K562 (cell line): Measurements from ENCODE around the gene TADA2A. TPM values are rescaled to one million over a fixed set of nuclear protein-coding genes. Genes with fewer than 3 reads are reported as not detected.

Source experiments
- ATAC-seq: fragments of 200-7000 bp; cut with Tn5 transposase; 3 replicates; pipeline ENCODE4 v1.9.1; 2020; ENCODE audit warnings: moderate library complexity
- BruUV-seq: library from RNA; stranded (reverse); fragments of 400-500 nt; replicated peaks from 2 replicates; lab custom pipeline; 2021; lab: Mats Ljungman, UMichigan
- CTCF ChIA-PET: fragments of 300-600 bp; formaldehyde crosslinking; extraction: SDS; loops from one replicate; lab custom pipeline; 2021; ENCODE audit warnings: low intra/inter-chr PET ratio; lab: Yijun Ruan, JAX
- POLR2A ChIA-PET: fragments of 300-600, 350-650 bp; sonication (Branson Sonifier 250); formaldehyde crosslinking; extraction: SDS; loops from one replicate; lab custom pipeline; 2021; ENCODE audit warnings: antibody characterized with exemption, inconsistent platforms; lab: Yijun Ruan, JAX
- DNase-seq, 4 experiments: peaks; one replicate each; pipeline versions ENCODE4 v3.0.0 to v3.0.0-alpha.2; 2011 to 2018; ENCODE audit warnings: low spot score in 3 of 4, mixed read lengths in 3 of 4; ENCODE audit errors: extremely low read depth in 1 of 4
- FAIRE-seq: peaks from 2 replicates; lab custom pipeline; 2011; peaks lifted over from hg19 to GRCh38; lab: Jason Lieb, UNC
- H2AFZ ChIP-seq: 2 replicates; pipeline ENCODE4 v1.6.0; 2011; ENCODE audit warnings: low read depth, low read length, control low read depth, inconsistent platforms
- H3K27ac ChIP-seq: fragments of 200-600 bp; 3 replicates; pipeline ENCODE4 v1.8.0; 2011; ENCODE audit warnings: low read depth, mild to moderate bottlenecking, control low read depth, inconsistent platforms, low read length, moderate library complexity, mixed read lengths; ENCODE audit errors: extremely low read depth
- H3K27me3 ChIP-seq, 2 experiments: fragments of 300-600 bp in 1 of 2; 2 replicates in 1 of 2; 3 replicates in 1 of 2; pipeline versions ENCODE4 v1.6.0 to v1.8.0; 2011; ENCODE audit warnings: inconsistent platforms in 2 of 2, low read length in 2 of 2, mild to moderate bottlenecking in 1 of 2, mixed read lengths in 1 of 2, moderate library complexity in 1 of 2; ENCODE audit not compliant: control insufficient read depth in 2 of 2, insufficient read depth in 2 of 2
- H3K36me3 ChIP-seq: fragments of 300-600 bp; 3 replicates; pipeline ENCODE4 v1.8.0; 2011; ENCODE audit warnings: mild to moderate bottlenecking, low read length, inconsistent platforms; ENCODE audit not compliant: control insufficient read depth, insufficient read depth
- H3K4me1 ChIP-seq, 2 experiments: fragments of 200-600 bp in 1 of 2; replicated peaks in 1 of 2; 2 replicates in 1 of 2; 3 replicates in 1 of 2; pipeline versions ENCODE4 v1.5.1 to v1.8.0; 2011; ENCODE audit warnings: inconsistent platforms in 2 of 2, low read length in 2 of 2, mild to moderate bottlenecking in 1 of 2, mixed read lengths in 1 of 2, moderate library complexity in 1 of 2; ENCODE audit not compliant: control insufficient read depth in 2 of 2, insufficient read depth in 2 of 2
- H3K4me2 ChIP-seq: 2 replicates; pipeline ENCODE4 v1.6.1; 2011; ENCODE audit warnings: low read length, control low read depth, inconsistent platforms, mixed read lengths; ENCODE audit not compliant: insufficient read depth
- H3K4me3 ChIP-seq: fragments of 200-600 bp; sonication (generic), shearing (Covaris generic); 2 replicates; pipeline ENCODE4 v1.5.1; 2016; ENCODE audit warnings: control low read depth, inconsistent platforms
- H3K79me2 ChIP-seq: fragments of 200-600 bp; 3 replicates; pipeline ENCODE4 v1.8.0; 2011; ENCODE audit warnings: low read length, inconsistent platforms; ENCODE audit not compliant: control insufficient read depth, insufficient read depth
- H3K9ac ChIP-seq, 2 experiments: 2 replicates each; pipeline versions ENCODE4 v1.6.0 to v1.6.1; 2011; ENCODE audit warnings: low read depth in 2 of 2, low read length in 2 of 2, control low read depth in 1 of 2, inconsistent platforms in 1 of 2, mild to moderate bottlenecking in 1 of 2, mixed read lengths in 1 of 2; ENCODE audit not compliant: insufficient read depth in 1 of 2
- H3K9me1 ChIP-seq: one replicate; pipeline ENCODE4 v1.6.0; 2011; ENCODE audit warnings: inconsistent platforms, mild to moderate bottlenecking, low read length, moderate library complexity; ENCODE audit not compliant: control insufficient read depth, insufficient read depth
- H3K9me3 ChIP-seq: replicated peaks from 2 replicates; pipeline ENCODE4 v1.5.1; 2011; ENCODE audit warnings: low read depth, low read length, inconsistent platforms; ENCODE audit not compliant: control insufficient read depth, insufficient read depth
- H4K20me1 ChIP-seq: replicated peaks from 2 replicates; pipeline ENCODE4 v1.6.1; 2011; ENCODE audit warnings: low read length, inconsistent platforms, mixed read lengths; ENCODE audit not compliant: control insufficient read depth, insufficient read depth
- ATF1 ChIP-seq, 2 experiments: fragments of 450-650 bp in 1 of 2; IDR thresholded peaks; 2 replicates each; pipeline ENCODE4 v1.6.1; 2016; ENCODE audit warnings: missing compliant biosample characterization in 1 of 2, missing genetic modification characterization in 1 of 2
- ETV1 ChIP-seq: fragments of 450-650 bp; conservative IDR thresholded peaks from 2 replicates; pipeline ENCODE4 v1.6.1; 2016; ENCODE audit warnings: missing genetic modification characterization, control low read depth, low read depth, missing compliant biosample characterization
- FOS ChIP-seq: IDR thresholded peaks from 3 replicates; pipeline ENCODE4 v1.6.1; 2011; ENCODE audit not compliant: insufficient read length; ENCODE audit errors: extremely low read depth
- LARP7 ChIP-seq: fragments of 450-650 bp; IDR thresholded peaks from 2 replicates; pipeline ENCODE4 v1.6.1; 2016
- MYBL2 ChIP-seq, 2 experiments: fragments of 450-650 bp in 1 of 2; sonication (generic) in 1 of 2; formaldehyde crosslinking in 1 of 2; IDR thresholded peaks; 2 replicates each; pipeline versions ENCODE4 v1.6.1 to v1.8.1; 2017 to 2022; ENCODE audit warnings: borderline replicate concordance in 1 of 2, inconsistent platforms in 1 of 2, low read depth in 1 of 2, mild to moderate bottlenecking in 1 of 2, missing genetic modification reagents in 1 of 2, moderate library complexity in 1 of 2
- NR2C1 ChIP-seq, 2 experiments: fragments of 450-650 bp; IDR thresholded peaks; 2 replicates each; pipeline ENCODE4 v1.6.1; 2017; ENCODE audit warnings: mild to moderate bottlenecking in 2 of 2, antibody characterized with exemption in 1 of 2, inconsistent platforms in 1 of 2, missing compliant biosample characterization in 1 of 2, missing genetic modification characterization in 1 of 2
- ZNF354B ChIP-seq: fragments of 250-450 bp; sonication (Bioruptor Pico); IDR thresholded peaks from 2 replicates; pipeline ENCODE4 v1.4.0; 2020
- ZNF436 ChIP-seq: fragments of 250-450, 450-650 bp; sonication (Bioruptor Pico); formaldehyde crosslinking; IDR thresholded peaks from 2 replicates; pipeline ENCODE4 v1.7.0; 2020; ENCODE audit warnings: mild to moderate bottlenecking
- ZZZ3 ChIP-seq: fragments of 450-650 bp; IDR thresholded peaks from 2 replicates; pipeline ENCODE4 v1.6.1; 2016; ENCODE audit warnings: antibody characterized with exemption, mild to moderate bottlenecking, moderate library complexity
- WGBS: fragments of 100-300 bp; shearing (Covaris generic); methylation state at CpG from one replicate; pipeline ENCODE4 v1.1.6; 2016; ENCODE audit warnings: low coverage, mixed read lengths; ENCODE audit not compliant: insufficient coverage; ENCODE audit errors: missing lambda C conversion rate; 5-methylcytosine and 5-hydroxymethylcytosine counted together
- in situ Hi-C: fragments of 300-500 bp; cut with MboI; formaldehyde crosslinking; loops from 4 replicates; pipeline ENCODE4 v1.15.0; 2018; ENCODE audit warnings: inconsistent platforms, mixed read lengths
- intact Hi-C: fragments of 100-400 bp; cut with micrococcal nuclease; formaldehyde crosslinking; loops from 2 replicates; pipeline ENCODE4 v1.14.2; 2022
- polyA plus RNA-seq, 8 experiments: library from polyadenylated mRNA; depleted of rRNA in 4 of 8; stranded (reverse) in 5 of 8; unstranded in 3 of 8; fragments of >200 nt; fragmentation: Nextera tagmentation in 2 of 8; fragmentation: Illumina TruSeq in 1 of 8; extraction: Ambion mirVana in 2 of 8; extraction: Trizol in 1 of 8; gene quantifications; 2 replicates each; pipeline versions ENCODE4 v1.2.1 to v1.2.3, GENCODE V29; 2011 to 2014; ENCODE audit warnings: inconsistent platforms in 1 of 8, missing spikeins in 1 of 8
- total RNA-seq, 7 experiments: library from RNA; depleted of rRNA in 6 of 7; stranded (reverse); fragments of >200 nt in 6 of 7; fragmentation: Illumina TruSeq in 2 of 7; extraction: Trizol in 2 of 7; gene quantifications; 2 replicates each; pipeline versions ENCODE4 v1.2.1 to v1.2.3, GENCODE V29; 2011 to 2021; ENCODE audit warnings: low replicate concordance in 1 of 7
- TF ChIP-seq, protein P1 (sequence below): sonication (generic); formaldehyde crosslinking; IDR thresholded peaks from 2 replicates; pipeline ENCODE4 v1.8.0; 2022; ENCODE audit warnings: mild to moderate bottlenecking, missing genetic modification reagents

Gene TADA2A
- total and polyA plus RNA-seq, 9 of the 15 experiments (the other 6 are each of a cell fraction or from before 2014, with no cell fraction given) = 13.8 to 37.7 (median 25.0) TPM

DNA sequence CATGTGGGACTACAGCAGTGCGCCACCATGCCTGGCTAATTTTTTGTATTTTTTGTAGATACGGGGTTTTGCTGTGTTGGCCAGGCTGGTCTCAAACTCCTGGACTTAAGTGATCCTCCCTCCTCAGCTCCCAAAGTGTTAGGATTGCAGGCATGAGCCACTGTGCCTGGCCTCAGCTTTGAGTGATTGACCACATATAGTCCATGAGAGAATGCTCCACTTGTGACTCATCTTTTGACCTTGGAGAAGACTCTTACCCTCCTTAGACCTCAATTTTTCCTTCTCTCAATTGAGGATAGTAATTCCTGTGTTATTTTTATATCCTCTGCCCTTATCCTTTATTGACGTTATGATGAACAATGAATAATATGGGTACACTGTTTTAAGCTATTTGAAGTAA, 52.1 kb downstream of the TADA2A start:
- intact Hi-C loops (no loop called here), in situ Hi-C loops (no loop called here)
- BruUV-seq = no TSS peak
- H3K27ac ChIP-seq = no peak overlapping the region; the same call in 2 of the 3 replicates
- POLR2A ChIA-PET = no interaction called here
- no peaks in the 10 kb centered on the region for H4K20me1 ChIP-seq
- H3K9ac ChIP-seq = no peak overlapping the region
- H2AFZ ChIP-seq = no peak overlapping the region
- H3K4me3 ChIP-seq = no peak overlapping the region
- peaks cover 9% of the 10 kb centered on the region; the same call in 2 of the 3 replicates for H3K36me3 ChIP-seq
- no peaks in the 10 kb centered on the region for H3K79me2 ChIP-seq
- no peak for TF ChIP-seq ETV1 (tag)
- no peak for TF ChIP-seq ATF1 (CRISPR knock-in tag; IDR thresholded peaks at IDR 0.05)
- no peak for TF ChIP-seq ATF1 (tag; IDR thresholded peaks at IDR 0.05)
- no peak for TF ChIP-seq LARP7
- CTCF ChIA-PET = no interaction called here
- no peaks in the 10 kb centered on the region for H3K9me1 ChIP-seq
- no peaks in the 10 kb centered on the region for H3K27me3 ChIP-seq
- H3K4me2 ChIP-seq = no peak overlapping the region
- no peaks in the 10 kb centered on the region for H3K9me3 ChIP-seq
- FAIRE-seq (no peak), ATAC-seq (no peak), DNase-seq (no peak)
- H3K4me1 ChIP-seq = no peaks in the 10 kb centered on the region
- WGBS = 92% methylated on average over 3 of the region's 3 CpGs

DNA sequence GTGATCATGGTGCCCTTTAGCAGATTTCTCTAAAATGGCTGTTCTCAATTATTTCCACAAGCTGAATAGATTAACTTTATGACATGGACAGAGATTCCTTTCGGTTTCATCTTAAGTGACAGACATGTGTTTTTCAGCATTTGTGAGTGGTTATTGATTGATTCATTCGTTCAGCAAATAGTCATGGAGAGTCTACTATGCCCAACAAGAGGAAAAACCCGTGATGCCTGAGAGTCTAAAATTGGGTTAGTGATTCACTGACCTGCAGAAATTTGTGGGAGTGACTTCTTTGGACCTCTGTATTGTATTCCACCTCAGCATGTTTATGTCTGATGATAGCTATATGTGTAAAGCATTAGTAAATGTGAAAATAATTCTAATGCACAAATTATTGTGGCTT, 55.0 kb downstream of the TADA2A start:
- 76% methylated on average over 3 of the region's 3 CpGs for WGBS
- TF ChIP-seq, protein P1, sequence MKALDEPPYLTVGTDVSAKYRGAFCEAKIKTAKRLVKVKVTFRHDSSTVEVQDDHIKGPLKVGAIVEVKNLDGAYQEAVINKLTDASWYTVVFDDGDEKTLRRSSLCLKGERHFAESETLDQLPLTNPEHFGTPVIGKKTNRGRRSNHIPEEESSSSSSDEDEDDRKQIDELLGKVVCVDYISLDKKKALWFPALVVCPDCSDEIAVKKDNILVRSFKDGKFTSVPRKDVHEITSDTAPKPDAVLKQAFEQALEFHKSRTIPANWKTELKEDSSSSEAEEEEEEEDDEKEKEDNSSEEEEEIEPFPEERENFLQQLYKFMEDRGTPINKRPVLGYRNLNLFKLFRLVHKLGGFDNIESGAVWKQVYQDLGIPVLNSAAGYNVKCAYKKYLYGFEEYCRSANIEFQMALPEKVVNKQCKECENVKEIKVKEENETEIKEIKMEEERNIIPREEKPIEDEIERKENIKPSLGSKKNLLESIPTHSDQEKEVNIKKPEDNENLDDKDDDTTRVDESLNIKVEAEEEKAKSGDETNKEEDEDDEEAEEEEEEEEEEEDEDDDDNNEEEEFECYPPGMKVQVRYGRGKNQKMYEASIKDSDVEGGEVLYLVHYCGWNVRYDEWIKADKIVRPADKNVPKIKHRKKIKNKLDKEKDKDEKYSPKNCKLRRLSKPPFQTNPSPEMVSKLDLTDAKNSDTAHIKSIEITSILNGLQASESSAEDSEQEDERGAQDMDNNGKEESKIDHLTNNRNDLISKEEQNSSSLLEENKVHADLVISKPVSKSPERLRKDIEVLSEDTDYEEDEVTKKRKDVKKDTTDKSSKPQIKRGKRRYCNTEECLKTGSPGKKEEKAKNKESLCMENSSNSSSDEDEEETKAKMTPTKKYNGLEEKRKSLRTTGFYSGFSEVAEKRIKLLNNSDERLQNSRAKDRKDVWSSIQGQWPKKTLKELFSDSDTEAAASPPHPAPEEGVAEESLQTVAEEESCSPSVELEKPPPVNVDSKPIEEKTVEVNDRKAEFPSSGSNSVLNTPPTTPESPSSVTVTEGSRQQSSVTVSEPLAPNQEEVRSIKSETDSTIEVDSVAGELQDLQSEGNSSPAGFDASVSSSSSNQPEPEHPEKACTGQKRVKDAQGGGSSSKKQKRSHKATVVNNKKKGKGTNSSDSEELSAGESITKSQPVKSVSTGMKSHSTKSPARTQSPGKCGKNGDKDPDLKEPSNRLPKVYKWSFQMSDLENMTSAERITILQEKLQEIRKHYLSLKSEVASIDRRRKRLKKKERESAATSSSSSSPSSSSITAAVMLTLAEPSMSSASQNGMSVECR (CRISPR knock-in tag) = no peak
- no peak for TF ChIP-seq ZNF354B (CRISPR knock-in tag)
- TF ChIP-seq NR2C1 (IDR thresholded peaks at IDR 0.05) = no peak
- TF ChIP-seq NR2C1 (tag; IDR thresholded peaks at IDR 0.05) = no peak
- no peak for TF ChIP-seq ZNF436
- TF ChIP-seq ETV1 (tag) = no peak
- TF ChIP-seq FOS = no peak
- TF ChIP-seq MYBL2 (IDR thresholded peaks at IDR 0.05; ENCODE audit: low read depth) = no peak
- TF ChIP-seq MYBL2 (CRISPR knock-in tag; IDR thresholded peaks at IDR 0.05; ENCODE audit: borderline replicate concordance) = no peak
- no peak for TF ChIP-seq ZZZ3

More for the DNA sequence above, 55.0 kb downstream of the TADA2A start:
- H3K4me3 ChIP-seq = no peak overlapping the region
- no peaks in the 10 kb centered on the region for H3K79me2 ChIP-seq
- POLR2A ChIA-PET = interaction anchor here (1.0 kb wide), 1 partner anchor 22 kb away, joined by 3 read pairs; no protein-coding TSS in a partner anchor
- peaks cover 30% of the 10 kb centered on the region; the same call in 2 of the 3 replicates for H3K36me3 ChIP-seq
- no peak overlapping the region for H3K27ac ChIP-seq
- no peaks in the 10 kb centered on the region for H3K4me1 ChIP-seq
- in situ Hi-C loops = no loop called here
- H3K4me2 ChIP-seq = no peak overlapping the region
- H3K27me3 ChIP-seq = no peaks in the 10 kb centered on the region
- no TSS peak for BruUV-seq
- H4K20me1 ChIP-seq = no peaks in the 10 kb centered on the region
- H3K9ac ChIP-seq = no peak overlapping the region
- H3K9me3 ChIP-seq = no peaks in the 10 kb centered on the region
- FAIRE-seq (no peak), ATAC-seq (no peak), DNase-seq (no peak)
- H2AFZ ChIP-seq = no peak overlapping the region
- intact Hi-C loops = no loop called here
- H3K9me1 ChIP-seq = no peaks in the 10 kb centered on the region
- CTCF ChIA-PET = no interaction called here
